HG02571 (cell line): ENCODE results near the gene TTC28.

Source experiments
- ATAC-seq: cut with Tn5 transposase; IDR thresholded peaks from one replicate; pipeline ENCODE4 v1.9.1; 2021; ENCODE audit warnings: mild to moderate bottlenecking, moderate library complexity; ENCODE audit not compliant: unreplicated experiment

TTC28 gene

DNA sequence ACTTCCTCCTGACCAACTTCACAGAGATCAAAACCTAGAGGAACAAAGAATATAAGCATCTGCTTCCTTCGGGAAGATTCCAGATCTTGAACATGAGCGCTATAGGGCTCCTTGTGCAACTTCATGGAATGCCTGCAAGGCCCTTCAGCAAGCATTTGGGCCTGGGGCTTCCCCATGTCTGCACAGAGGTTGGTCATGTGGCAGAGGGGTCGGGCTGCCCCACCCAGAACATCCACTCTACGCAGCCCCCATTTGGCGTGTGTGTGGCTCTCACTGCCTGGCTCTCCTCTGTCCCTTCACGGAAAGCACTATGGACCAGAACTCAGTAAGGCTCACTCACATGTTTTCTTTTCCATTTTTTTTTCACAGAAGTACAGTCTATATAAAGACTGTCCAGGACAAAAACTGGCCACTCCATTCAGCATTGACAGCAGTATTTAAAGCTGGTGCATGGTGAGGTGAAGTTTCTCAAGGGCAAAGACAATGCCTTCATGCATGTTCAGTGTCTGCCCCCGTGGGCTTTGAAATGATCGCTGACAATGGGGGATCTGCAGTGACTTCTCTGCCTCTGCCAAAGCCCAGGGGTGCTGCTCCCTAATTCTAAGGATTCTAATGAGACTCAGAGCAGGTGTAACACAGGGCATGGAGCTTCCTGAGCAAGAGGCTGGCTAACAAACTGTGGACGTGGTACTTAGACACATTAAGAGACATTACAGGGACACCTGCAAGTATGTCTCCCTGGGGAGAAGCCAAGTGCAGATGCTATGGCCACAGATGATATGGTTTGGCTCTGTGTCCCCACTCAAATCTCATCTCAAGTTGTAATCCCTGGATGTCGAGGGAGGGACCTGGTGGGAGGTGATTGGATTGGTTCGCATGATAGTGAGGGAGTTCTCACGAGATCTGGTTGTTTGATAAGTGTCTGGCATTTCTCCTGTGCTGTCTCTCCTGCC lies 694.0 kb downstream of the TTC28 start:
- ATAC-seq: no peak

DNA sequence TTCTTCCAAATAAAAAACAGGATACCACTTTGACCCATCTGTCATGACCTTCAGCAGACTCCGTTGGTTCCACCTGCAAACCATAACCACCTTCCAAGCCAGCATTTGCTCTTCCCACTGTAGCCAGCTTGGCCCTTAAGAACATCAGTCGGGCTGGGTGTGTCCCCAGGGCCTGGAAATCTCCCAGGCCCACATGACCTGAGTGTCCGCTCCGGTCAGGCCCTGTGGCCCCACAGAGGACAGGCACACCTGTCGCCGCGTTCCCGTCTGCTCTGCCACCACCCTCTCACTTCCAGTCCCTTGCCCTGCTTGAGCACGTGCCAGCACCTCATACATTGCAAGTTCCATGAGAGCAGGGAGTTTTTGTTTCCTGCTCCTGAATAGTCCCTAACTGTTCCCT lies 694.9 kb downstream of the TTC28 start:
- ATAC-seq: no peak

DNA sequence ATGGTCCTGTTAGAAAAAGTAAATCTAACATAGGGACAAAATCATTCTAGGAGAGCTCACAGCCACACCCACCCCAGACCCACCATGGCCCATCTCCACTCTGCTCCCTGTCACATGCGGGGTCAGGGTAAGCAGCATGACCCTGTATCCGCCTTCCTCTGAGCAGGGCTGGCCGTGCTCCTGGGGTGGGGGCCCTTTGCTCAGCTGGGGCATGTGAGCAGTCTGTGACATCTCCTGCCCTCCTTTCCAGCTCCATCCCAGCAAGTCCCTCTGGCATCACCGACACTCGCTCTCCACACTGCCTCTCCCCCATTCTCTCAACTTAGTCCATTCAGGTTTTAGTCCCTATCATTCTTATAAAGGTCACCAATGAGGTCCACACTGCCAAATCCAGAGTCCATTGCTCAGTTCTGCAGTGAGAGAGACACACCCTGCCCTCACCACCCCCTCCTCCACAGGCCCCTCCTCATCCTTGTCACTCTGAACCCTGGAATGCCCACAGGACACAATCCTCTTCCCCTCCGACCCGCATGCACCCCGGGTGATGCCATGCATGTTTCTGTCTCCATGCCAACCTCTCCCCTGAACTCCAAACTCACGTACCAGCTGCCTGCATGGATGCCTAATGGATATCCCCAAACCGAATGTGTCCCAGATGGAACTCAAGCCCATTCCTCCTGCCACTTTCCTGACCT lies 695.5 kb downstream of the TTC28 start:
- no peak for ATAC-seq

GRCh38 chr22:27983361-27983791 lies 696.3 kb downstream of the TTC28 start:
- ATAC-seq: no peak

GRCh38 chr22:27982630-27983180 lies 696.9 kb downstream of the TTC28 start:
- ATAC-seq: no peak

DNA sequence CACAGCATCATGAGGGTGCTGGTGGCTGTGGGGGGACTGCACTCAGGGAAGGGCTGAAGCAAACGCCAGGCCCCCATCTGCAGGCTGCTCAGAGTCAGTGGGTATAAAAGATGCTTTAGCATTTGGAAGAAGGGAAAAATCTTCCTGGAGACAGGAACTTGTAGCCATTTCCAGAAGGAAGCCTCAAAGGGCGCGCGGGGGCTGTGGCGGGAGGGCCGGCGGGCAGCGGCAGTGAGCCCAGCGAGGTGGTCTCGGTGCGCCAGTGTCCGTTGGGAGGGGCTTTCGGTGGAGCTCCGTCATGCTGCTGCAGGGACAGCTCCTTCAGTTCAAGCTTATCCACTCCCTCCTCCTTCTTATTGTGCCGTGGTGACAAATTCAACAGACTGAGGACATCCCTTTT lies 697.5 kb downstream of the TTC28 start:
- ATAC-seq: no peak

DNA sequence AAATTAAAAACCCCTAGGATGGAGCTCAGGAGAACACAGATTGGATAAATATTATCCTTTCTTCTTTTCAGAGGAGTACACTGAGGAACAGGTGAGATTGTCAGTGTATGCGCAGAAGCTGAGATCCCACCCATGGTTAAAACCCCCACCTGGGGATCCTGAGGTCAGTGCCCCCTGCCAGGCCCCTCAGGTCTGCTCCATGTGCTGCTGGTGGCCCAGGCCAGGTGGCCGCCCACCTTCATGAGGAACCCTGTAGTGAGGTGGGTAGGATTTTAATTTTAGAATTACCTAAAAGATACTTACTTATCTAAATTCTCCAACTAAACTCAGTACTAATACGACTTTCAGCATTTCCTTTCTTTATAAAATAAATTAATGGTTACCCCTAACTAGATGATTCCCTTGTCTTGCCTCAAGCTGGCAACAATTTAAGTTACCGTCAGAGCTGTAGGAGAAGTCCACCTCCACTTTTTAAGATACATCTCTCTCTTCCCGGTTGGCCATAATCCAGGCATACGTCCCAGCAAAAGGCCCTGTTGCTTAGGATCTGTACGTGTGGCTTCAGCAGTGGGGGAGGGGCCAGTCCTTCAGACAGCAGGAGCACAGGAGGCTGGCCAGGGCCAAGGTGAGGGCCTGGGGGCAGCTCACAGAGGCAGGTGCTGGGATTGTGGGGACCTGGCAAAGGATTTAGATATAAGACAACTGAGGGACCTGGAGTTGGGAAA lies 699.1 kb downstream of the TTC28 start:
- no peak for ATAC-seq

- ATAC-seq: no peak
These were observed 700.8 kb downstream of the TTC28 start for GRCh38 chr22:27978802-27979201.

DNA sequence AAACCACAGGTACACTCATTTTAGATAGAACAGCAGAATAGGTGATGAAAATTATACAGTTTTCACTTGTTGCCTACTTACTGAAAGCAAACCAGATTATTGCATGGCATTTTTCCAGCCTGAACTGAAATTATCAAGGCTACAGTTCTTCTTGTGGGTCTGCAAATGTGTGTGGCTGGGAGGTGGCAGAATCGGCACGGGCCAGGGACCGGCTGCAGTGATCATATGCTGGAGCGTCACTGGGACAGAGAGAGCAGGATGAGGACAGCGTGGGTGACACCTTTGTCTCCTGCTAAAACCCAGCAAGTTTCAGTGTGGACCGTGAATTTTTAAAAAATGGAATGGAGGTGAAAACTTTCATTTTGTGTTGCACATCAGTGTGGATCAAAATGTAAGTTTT lies 701.3 kb downstream of the TTC28 start:
- no peak for ATAC-seq

GRCh38 chr22:27976586-27976985 lies 703.1 kb downstream of the TTC28 start:
- ATAC-seq: no peak

- ATAC-seq: no peak
These were observed 704.1 kb downstream of the TTC28 start for GRCh38 chr22:27975381-27976013.

DNA sequence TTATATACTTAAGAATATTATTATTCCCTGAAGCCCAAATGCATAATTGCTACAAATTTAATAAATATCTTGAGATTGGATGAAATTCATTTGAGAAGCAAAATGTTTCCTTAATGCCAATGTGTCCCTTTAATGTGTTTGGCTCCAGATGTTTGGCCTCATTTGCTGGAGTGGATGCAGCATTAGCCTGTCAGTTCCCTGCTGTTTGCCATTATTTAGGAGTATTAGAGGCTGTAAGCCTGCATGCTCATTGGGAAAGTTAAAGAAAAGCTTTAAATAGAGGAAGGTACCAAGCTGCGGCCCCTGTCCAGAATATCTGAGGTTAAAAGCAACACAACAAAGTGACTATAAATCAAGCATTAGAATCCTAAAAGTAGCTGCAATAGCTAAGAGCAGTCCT lies 705.8 kb downstream of the TTC28 start:
- ATAC-seq: no peak

DNA sequence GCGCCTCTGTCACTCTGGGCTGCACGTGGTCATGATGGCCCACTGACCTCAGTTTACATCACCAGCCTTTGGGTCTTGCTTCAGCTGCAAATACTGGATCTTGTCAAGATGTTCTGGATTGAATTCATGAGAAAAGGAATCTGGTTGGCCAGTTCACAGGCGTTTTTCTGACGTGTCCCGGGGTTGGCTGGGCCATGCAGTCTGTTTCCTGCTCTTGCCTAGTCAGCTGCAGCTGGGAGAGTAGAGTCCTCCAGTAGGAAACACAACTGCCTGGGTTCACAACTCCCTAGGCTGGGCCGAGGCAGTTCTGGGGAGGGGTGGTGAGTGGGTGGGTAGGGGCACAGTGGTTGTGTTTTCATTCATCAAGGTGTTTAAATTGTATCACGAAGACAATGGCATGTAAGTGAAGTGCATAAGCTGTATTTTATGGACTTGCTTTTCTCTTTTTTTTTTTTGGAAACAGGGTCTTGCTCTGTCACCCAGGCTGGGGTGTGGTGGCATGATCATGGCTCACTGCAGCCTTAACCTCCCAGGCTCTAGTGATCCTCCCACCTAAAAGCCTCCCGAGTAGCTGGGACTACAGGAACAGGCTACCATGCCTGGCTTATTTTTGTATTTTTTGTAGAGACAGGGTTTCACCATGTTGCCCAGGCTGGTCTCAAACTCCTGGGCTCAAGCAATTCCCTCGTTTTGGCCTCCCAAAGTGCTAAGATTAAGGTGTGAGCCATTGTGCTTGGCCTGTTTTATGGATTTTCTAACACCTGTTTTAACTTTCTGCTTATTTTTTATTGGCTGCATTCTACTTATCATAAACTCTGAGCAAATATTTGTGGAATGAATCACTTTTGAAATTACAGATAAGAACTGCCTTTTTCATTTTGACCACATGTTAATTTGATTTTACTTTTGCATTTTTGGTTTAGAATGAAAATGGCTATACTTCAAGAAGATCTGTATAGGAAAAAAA lies 706.6 kb downstream of the TTC28 start:
- no peak for ATAC-seq

DNA sequence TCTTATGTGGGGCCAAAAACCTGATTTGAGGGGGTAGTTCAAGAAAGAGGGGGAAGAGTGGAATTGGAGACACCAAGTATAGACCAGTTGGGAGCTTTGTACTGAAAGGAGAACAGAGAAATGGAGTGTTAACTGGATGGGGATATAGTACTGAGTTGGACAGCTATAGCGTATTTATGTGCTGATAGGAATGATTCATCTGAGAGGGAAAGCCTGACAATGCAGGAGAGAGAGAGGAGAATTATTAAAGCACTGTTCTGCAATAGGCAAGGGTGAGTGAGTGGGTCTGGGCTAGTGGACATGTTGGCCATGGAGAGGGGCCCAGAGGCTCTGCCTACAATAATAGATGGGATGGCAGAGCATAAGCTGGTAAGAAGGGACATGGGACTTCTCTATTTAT lies 707.7 kb downstream of the TTC28 start:
- ATAC-seq: no peak

DNA sequence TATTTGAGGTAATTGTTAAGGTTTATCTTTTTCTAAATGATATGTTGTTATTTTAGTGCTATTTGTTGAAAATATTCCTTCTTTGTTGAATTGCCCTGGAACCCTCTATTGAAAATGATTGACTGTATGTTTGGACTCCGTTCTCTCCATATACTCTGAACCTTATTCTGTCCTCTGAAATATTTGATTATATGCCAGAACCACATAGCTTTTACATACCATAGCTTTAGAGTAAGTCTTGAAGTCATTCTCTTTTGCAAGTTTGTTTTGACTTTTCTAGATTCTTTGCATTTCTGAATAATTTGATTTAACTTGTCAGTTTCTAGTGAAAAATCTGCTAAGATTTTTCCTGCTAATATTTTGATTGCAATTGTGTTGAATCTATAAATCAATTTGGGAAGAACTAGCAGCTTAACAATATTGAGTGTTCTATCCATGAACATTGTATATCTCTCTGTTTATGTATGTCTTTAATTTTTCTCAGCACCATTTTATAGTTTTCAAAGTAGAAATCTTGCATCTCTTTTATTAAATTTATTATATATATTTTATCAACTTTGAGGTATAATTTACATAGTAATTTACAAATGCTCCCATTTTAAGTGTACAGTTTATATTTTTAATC lies 708.9 kb downstream of the TTC28 start:
- ATAC-seq: no peak

- ATAC-seq: no peak
These were observed 713.2 kb downstream of the TTC28 start for GRCh38 chr22:27966168-27967064.

DNA sequence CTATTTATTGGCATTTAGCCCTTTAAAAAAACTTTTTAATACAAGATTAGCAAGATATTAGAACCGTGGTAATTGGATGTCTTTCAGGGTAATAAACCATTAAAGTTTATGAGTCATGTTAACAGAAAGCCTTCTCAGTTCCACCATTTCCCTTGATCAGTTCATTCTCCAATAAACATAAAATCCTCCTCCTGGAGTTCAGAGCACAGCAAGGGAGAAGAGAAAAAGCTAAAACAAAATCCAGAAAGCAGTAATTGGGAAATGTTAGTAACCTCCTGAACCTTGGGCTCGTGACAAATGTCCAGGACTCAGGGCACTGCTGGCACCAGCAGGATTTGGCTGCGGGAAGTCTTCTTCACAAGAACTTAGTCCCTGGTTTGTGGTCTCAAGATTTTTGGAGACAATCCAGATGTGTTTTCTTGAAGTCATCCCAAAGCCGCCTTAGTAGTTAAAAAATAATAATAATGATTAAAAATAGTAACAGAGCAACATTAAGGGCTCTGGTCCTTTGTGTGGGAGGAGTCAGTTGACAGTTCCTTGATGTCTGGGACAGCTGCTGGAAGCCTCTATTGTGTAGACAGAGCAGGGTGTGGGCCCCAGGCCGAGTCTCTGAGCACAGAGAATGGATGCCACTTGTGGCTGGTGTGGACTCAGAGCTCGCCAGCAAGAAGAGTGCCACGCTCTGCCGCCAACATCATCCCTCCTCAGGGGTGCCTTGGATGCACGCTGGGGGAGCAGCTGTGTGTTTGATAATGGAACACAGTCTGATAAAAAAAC lies 717.2 kb downstream of the TTC28 start:
- no peak for ATAC-seq
